ENCODE measurements around the gene ZNF608.

ZNF608 gene

DNA sequence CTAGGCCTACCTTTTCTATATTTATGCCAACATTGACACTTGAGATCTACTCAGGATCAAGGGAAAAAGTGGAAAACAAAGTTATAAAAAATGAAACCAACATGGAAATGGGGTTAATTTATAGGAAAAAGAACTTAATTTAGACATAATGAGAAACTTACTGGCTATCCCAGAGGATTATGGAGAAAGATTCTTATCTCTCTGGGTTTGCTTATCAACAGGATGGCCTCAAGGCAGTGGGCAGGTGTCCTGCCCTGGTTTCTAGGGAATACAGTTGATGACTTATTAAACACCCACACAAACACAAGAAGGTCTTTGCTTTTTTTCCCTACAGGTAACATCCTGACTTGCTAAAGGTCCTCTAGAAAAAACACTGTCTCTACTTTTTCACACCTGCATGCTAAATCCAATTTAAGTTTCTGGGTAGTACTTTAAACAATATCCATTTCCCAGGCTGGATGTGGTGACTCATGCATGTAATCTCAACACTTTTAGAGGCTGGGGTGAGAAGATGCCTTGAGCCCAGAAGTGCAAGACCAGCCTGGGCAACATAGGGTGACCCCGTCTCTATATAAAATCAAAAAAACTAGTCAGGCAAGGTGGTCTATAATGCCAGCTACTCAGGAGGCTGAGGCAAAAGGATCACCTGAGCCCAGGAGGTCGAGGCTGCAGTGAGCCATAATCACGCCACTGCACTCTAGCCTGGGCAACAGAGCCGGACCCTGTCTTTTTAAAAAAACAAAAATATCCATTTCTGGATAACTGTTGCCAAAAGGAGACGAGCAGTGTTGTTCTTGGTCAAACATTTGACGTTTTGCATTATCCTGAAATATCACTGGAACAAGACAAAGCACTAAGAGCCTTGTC is 6.6 kb upstream of the ZNF608 start:
- Histone ChIP-seq H3K4me3 (ENCODE audit: insufficient read length, low read depth) (no peak overlapping the region), H3K4me1 (ENCODE audit: insufficient read depth, insufficient read length) (peaks cover 2% of the 10 kb centered on the region), H3K27me3 (ENCODE audit: insufficient read depth, insufficient read length) (no peaks in the 10 kb centered on the region), H3K9ac (ENCODE audit: insufficient read length, low read depth) (no peak overlapping the region), H3K36me3 (ENCODE audit: insufficient read depth, insufficient read length, low read length) (no peaks in the 10 kb centered on the region), H3K9me3 (ENCODE audit: insufficient read depth, low read length) (no peaks in the 10 kb centered on the region)
- TF ChIP-seq YY1 (IDR thresholded peaks at IDR 0.05; ENCODE audit: insufficient read depth, insufficient read length), result no peak
- no peak for TF ChIP-seq ZNF274 (IDR thresholded peaks at IDR 0.05; ENCODE audit: low read depth, low read length)
- TF ChIP-seq SUZ12 (IDR thresholded peaks at IDR 0.05; ENCODE audit: extremely low read depth, insufficient read depth, insufficient read length), result no peak
- no peak for DNase-seq (ENCODE audit: low read depth, low spot score)

DNA sequence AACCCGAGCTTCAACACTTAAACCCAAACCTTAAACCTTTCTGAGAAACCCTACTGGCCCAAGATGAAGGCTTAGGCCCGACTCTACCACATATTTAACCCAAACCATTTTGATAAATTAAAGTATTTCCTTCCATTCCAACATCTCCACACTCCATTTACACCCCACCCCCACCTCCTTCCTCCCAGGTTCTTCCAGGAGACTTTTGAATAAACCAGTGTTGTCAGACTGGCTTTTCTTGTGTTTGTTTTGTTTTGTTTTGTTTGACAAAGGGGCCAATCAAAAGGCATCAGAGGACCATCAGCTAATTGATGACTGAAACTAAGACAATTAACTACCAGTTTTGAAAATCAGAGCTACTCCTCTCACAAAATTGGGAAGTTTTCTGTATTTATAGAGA is 4.6 kb upstream of the ZNF608 start:
- no peaks in the 10 kb centered on the region for H3K27me3 ChIP-seq (ENCODE audit: insufficient read depth, insufficient read length)
- no peaks in the 10 kb centered on the region for H3K9me3 ChIP-seq (ENCODE audit: insufficient read depth, low read length)
- H3K9ac ChIP-seq (ENCODE audit: insufficient read length, low read depth), result no peak overlapping the region
- TF ChIP-seq SUZ12 (IDR thresholded peaks at IDR 0.05; ENCODE audit: extremely low read depth, insufficient read depth, insufficient read length) (no peak), ZNF274 (IDR thresholded peaks at IDR 0.05; ENCODE audit: low read depth, low read length) (no peak), YY1 (IDR thresholded peaks at IDR 0.05; ENCODE audit: insufficient read depth, insufficient read length) (no peak)
- no peak overlapping the region for H3K4me3 ChIP-seq (ENCODE audit: insufficient read length, low read depth)
- no peaks in the 10 kb centered on the region for H3K36me3 ChIP-seq (ENCODE audit: insufficient read depth, insufficient read length, low read length)
- H3K4me1 ChIP-seq (ENCODE audit: insufficient read depth, insufficient read length), result peaks cover 2% of the 10 kb centered on the region
- DNase-seq (ENCODE audit: low read depth, low spot score), result no peak

DNA sequence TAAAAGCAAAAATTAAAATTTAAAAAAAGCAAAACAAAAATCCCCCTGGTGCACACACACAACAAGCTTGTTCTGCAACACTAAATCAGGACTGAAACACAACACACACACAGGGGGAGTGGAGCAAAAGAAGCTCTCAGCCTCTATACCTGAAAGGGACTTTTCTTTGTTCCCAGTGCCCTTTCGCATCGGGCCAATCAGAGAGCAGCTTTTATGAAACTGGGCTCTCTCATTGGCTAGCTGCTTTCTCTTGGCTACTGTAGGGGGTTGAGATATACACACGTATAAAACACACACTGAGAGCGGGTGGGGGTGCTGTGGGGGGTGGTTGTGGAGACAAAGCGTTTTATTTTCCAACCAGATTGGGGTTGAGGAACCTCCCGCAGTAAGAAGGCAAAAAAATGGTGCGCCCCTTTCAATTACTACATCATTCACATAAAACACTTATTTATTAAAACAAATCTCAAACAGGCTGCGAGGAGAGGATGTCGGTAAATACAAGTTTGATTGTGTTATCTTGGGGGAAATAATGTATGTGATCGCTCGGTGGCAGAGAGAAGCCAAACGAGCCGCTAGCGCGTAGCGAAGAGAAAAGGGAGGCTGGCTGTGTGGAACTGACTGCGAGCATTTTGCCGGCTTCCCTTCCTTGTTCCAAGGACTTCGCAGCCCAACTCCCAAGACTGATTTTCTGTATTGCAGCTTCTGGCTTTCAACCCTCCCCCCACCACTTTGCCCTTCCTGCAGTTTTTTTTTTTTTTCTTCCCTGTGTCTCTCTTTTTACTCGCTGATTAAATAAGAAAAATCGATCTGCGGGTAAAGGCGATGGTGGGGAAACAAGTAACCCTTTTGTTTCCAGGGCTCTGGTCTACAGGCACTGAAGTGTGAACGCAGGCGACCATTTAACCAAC is 2.5 kb upstream of the ZNF608 start:
- DNase-seq (ENCODE audit: low read depth, low spot score), result peak; percentile 81
- TF ChIP-seq SUZ12 (IDR thresholded peaks at IDR 0.05; ENCODE audit: extremely low read depth, insufficient read depth, insufficient read length) (no peak), YY1 (IDR thresholded peaks at IDR 0.05; ENCODE audit: insufficient read depth, insufficient read length) (no peak), ZNF274 (IDR thresholded peaks at IDR 0.05; ENCODE audit: low read depth, low read length) (no peak)
- H3K27me3 ChIP-seq (ENCODE audit: insufficient read depth, insufficient read length), result no peaks in the 10 kb centered on the region
- peak overlapping the region; percentile 84 for H3K9ac ChIP-seq (ENCODE audit: insufficient read length, low read depth)
- H3K36me3 ChIP-seq (ENCODE audit: insufficient read depth, insufficient read length, low read length), result peaks cover 4% of the 10 kb centered on the region
- peak overlapping the region; percentile 62 for H3K4me3 ChIP-seq (ENCODE audit: insufficient read length, low read depth)
- no peaks in the 10 kb centered on the region for H3K4me1 ChIP-seq (ENCODE audit: insufficient read depth, insufficient read length)
- no peaks in the 10 kb centered on the region for H3K9me3 ChIP-seq (ENCODE audit: insufficient read depth, low read length)

DNA sequence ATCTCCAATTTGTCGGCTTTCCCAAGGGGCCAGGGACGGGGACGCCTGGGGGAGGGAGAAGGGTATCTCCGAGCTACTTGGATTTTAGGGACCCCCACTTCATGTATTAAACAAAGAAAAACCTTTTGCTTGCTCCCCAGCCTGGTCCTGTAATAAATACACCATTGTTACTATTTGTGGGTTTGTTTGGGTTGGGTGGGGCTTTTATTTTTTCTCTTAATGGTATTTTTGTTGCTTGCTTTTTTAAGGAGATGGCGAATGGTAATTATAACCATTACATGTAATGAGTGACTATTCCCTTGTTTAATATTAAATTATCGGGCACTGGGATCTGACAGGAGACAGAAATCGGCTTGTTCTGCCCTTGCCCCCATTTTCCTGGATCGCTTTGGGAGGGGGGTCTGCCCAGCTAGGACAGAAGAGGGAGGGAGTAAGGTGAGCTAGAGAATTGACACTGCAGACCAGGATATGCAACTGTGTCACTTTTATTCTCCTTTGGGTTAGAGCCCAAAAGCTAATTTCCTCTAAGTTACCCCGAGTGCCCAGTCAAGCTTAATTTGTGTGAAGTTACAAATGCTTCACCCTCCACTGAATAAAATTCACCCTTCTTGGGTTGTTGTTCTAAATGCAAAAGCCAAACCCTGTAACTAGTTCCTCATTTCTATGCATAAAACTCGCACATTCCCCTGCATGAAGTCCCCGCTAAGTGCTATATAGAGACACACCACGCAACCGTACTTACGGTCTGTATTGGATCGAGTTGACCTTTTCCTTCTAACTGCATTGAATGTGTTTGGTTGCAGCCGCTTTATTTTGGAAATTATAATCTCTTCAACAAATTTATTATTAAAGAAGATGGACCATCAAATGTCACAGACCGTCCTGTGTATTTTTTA is 1.6 kb upstream of the ZNF608 start:
- Histone ChIP-seq H3K4me3 (ENCODE audit: insufficient read length, low read depth) (peak overlapping the region; percentile 62), H3K9ac (ENCODE audit: insufficient read length, low read depth) (peak overlapping the region; percentile 84), H3K36me3 (ENCODE audit: insufficient read depth, insufficient read length, low read length) (peaks cover 6% of the 10 kb centered on the region), H3K27me3 (ENCODE audit: insufficient read depth, insufficient read length) (no peaks in the 10 kb centered on the region), H3K9me3 (ENCODE audit: insufficient read depth, low read length) (no peaks in the 10 kb centered on the region), H3K4me1 (ENCODE audit: insufficient read depth, insufficient read length) (no peaks in the 10 kb centered on the region)
- no peak for DNase-seq (ENCODE audit: low read depth, low spot score)
- TF ChIP-seq ZNF274 (IDR thresholded peaks at IDR 0.05; ENCODE audit: low read depth, low read length) (no peak), YY1 (IDR thresholded peaks at IDR 0.05; ENCODE audit: insufficient read depth, insufficient read length) (no peak), SUZ12 (IDR thresholded peaks at IDR 0.05; ENCODE audit: extremely low read depth, insufficient read depth, insufficient read length) (no peak)

DNA sequence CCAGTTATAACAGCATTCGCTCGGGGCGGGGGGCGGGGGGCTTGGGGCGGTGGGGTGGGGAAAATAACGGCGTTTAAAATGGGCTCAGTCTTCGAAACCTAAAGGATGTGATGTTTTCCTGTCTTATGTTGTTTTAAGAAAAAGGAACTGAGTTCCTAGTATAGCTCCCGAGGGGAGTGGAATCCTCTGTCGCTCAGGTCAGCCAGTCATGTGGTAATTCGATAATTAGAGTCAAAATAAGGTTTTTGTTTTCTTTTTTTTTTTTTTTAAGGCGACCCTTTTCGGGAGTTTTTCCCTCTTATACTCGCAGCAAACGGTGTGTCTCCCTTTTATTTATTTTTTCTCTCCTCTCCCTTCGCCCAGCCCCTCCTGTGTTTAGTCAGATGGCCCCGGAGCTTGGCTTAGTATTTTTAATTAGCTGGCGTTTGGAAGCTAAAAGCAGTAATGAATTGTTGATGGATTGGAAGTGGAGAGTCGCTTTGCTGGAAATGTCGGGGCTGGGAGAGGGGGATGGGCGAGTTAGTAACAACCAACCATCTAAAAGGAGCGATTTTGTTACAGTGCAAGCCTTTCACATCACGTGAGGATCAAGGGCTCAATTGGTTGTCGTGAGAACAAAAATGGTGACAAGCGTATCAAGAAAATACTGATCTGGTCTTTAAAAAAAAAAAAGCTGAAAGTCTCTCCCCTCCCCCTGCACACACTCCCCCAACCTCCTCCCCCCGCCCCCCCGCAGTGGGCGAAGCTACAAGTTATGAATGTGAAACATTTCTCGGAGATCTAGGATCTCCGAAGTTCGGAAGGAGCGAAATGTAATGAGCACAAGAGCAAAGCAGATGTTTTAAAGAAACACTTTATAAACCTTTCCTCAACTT is 714 bp upstream of the ZNF608 start:
- H3K9me3 ChIP-seq (ENCODE audit: insufficient read depth, low read length), result peaks cover 3% of the 10 kb centered on the region; the same call in 1 of the 2 replicates
- no peaks in the 10 kb centered on the region for H3K27me3 ChIP-seq (ENCODE audit: insufficient read depth, insufficient read length)
- H3K4me3 ChIP-seq (ENCODE audit: insufficient read length, low read depth), result peak overlapping the region; percentile 62
- H3K4me1 ChIP-seq (ENCODE audit: insufficient read depth, insufficient read length), result no peaks in the 10 kb centered on the region
- DNase-seq (ENCODE audit: low read depth, low spot score), result no peak
- TF ChIP-seq YY1 (IDR thresholded peaks at IDR 0.05; ENCODE audit: insufficient read depth, insufficient read length) (no peak), SUZ12 (IDR thresholded peaks at IDR 0.05; ENCODE audit: extremely low read depth, insufficient read depth, insufficient read length) (no peak), ZNF274 (IDR thresholded peaks at IDR 0.05; ENCODE audit: low read depth, low read length) (no peak)
- peaks cover 8% of the 10 kb centered on the region for H3K36me3 ChIP-seq (ENCODE audit: insufficient read depth, insufficient read length, low read length)
- H3K9ac ChIP-seq (ENCODE audit: insufficient read length, low read depth), result peak overlapping the region; percentile 77
